Mucosa of stomach (tissue), 1 donor: ENCODE results near the gene LTO1.

Source experiments
- H3K27me3 ChIP-seq: one replicate; pipeline ENCODE4 v1.7.0; 2013; ENCODE audit warnings: mild to moderate bottlenecking, low read length; ENCODE audit not compliant: control insufficient read depth, insufficient read depth
- H3K36me3 ChIP-seq: one replicate; pipeline ENCODE4 v1.7.0; 2013; ENCODE audit warnings: low read length; ENCODE audit not compliant: control insufficient read depth, insufficient read depth
- H3K4me1 ChIP-seq: one replicate; pipeline ENCODE4 v1.7.0; 2013; ENCODE audit warnings: mild to moderate bottlenecking, low read length; ENCODE audit not compliant: control insufficient read depth, insufficient read depth
- H3K4me3 ChIP-seq: one replicate; pipeline ENCODE4 v1.7.0; 2013; ENCODE audit warnings: low read length
- H3K9ac ChIP-seq: one replicate; pipeline ENCODE4 v1.7.0; 2013; ENCODE audit warnings: mild to moderate bottlenecking, low read length, moderate library complexity
- H3K9me3 ChIP-seq: one replicate; pipeline ENCODE4 v1.7.0; 2013; ENCODE audit warnings: mild to moderate bottlenecking, low read length, moderate library complexity; ENCODE audit not compliant: control insufficient read depth
- donor health status: Pancreatic carcinoma.

Gene LTO1

GRCh38 chr11:69658626-69659450 is 16.3 kb downstream of the LTO1 start:
- peaks cover 11% of the 10 kb centered on the region for H3K4me1 ChIP-seq
- no peaks in the 10 kb centered on the region for H3K9me3 ChIP-seq
- H3K36me3 ChIP-seq: no peaks in the 10 kb centered on the region
- no peak overlapping the region for H3K9ac ChIP-seq
- no peaks in the 10 kb centered on the region for H3K27me3 ChIP-seq
- H3K4me3 ChIP-seq: no peak overlapping the region

DNA sequence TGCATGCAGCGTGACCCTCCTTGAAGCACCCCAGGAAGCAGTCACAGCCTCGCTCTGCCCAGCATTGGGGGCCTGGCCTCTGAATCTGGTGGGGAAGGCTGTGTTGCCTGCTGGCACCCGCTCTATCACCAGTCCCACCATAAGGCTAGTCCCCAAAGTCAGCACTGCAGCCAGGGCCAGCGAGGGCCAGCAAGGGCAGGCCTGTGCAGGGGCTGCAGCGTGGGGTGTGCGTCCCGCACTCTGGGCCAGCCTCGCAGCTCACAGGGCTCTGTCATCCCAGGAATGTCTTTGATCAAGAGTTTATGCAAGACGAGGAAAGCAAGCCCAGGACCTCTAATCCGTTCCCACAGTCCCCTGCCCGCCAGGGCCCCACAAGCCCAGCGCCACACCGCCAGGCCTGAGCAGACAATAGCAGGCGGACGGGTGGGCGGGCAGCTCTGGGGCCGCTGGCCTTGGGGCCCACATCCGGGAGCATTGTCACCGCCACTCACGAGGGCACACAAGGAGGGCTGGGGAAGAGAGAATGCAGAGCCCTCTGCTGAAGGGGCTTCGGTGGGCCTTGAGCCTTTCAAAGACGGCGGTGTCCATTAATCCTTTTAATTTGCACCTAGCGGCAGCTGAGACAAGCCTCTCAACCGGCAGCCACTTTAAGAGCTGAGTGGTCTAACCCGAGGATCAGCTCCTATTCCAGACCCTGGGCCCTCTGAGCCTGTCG is 17.1 kb downstream of the LTO1 start:
- H3K4me3 ChIP-seq: no peak overlapping the region
- H3K9ac ChIP-seq: no peak overlapping the region
- peaks cover 11% of the 10 kb centered on the region for H3K4me1 ChIP-seq
- no peaks in the 10 kb centered on the region for H3K9me3 ChIP-seq
- H3K36me3 ChIP-seq: no peaks in the 10 kb centered on the region
- H3K27me3 ChIP-seq: no peaks in the 10 kb centered on the region

- Histone ChIP-seq H3K36me3 (no peaks in the 10 kb centered on the region), H3K4me3 (no peak overlapping the region)
Measured at GRCh38 chr11:69657456-69657910, 17.7 kb downstream of the LTO1 start.

GRCh38 chr11:69656536-69657455 is 18.4 kb downstream of the LTO1 start:
- Histone ChIP-seq H3K36me3 (no peaks in the 10 kb centered on the region), H3K27me3 (no peaks in the 10 kb centered on the region), H3K9ac (no peak overlapping the region), H3K4me1 (peaks cover 11% of the 10 kb centered on the region), H3K9me3 (no peaks in the 10 kb centered on the region), H3K4me3 (no peak overlapping the region)

More at GRCh38 chr11:69657456-69657910, 17.7 kb downstream of the LTO1 start:
- Histone ChIP-seq H3K9me3 (no peaks in the 10 kb centered on the region), H3K4me1 (peaks cover 11% of the 10 kb centered on the region), H3K27me3 (no peaks in the 10 kb centered on the region), H3K9ac (no peak overlapping the region)

GRCh38 chr11:69655479-69656428 is 19.4 kb downstream of the LTO1 start:
- Histone ChIP-seq H3K4me3 (no peak overlapping the region), H3K27me3 (no peaks in the 10 kb centered on the region), H3K36me3 (no peaks in the 10 kb centered on the region), H3K4me1 (peaks cover 11% of the 10 kb centered on the region), H3K9ac (no peak overlapping the region), H3K9me3 (no peaks in the 10 kb centered on the region)

GRCh38 chr11:69654660-69655478 is 20.3 kb downstream of the LTO1 start:
- Histone ChIP-seq H3K4me3 (no peak overlapping the region), H3K36me3 (peaks cover 1% of the 10 kb centered on the region), H3K4me1 (peaks cover 11% of the 10 kb centered on the region), H3K9me3 (no peaks in the 10 kb centered on the region), H3K9ac (no peak overlapping the region), H3K27me3 (no peaks in the 10 kb centered on the region)

GRCh38 chr11:69654001-69654659 is 21.0 kb downstream of the LTO1 start:
- Histone ChIP-seq H3K27me3 (no peaks in the 10 kb centered on the region), H3K9me3 (no peaks in the 10 kb centered on the region), H3K4me3 (no peak overlapping the region), H3K9ac (no peak overlapping the region), H3K4me1 (peaks cover 11% of the 10 kb centered on the region), H3K36me3 (peaks cover 8% of the 10 kb centered on the region)

GRCh38 chr11:69653406-69653960 is 21.7 kb downstream of the LTO1 start:
- no peak overlapping the region for H3K4me3 ChIP-seq
- H3K4me1 ChIP-seq: peaks cover 11% of the 10 kb centered on the region
- H3K27me3 ChIP-seq: no peaks in the 10 kb centered on the region
- H3K9ac ChIP-seq: no peak overlapping the region
- H3K36me3 ChIP-seq: peaks cover 8% of the 10 kb centered on the region
- H3K9me3 ChIP-seq: no peaks in the 10 kb centered on the region

- Histone ChIP-seq H3K36me3 (peaks cover 8% of the 10 kb centered on the region), H3K9me3 (no peaks in the 10 kb centered on the region), H3K9ac (no peak overlapping the region), H3K27me3 (no peaks in the 10 kb centered on the region), H3K4me1 (peaks cover 11% of the 10 kb centered on the region), H3K4me3 (no peak overlapping the region)
Measured at GRCh38 chr11:69652999-69653398, 22.2 kb downstream of the LTO1 start.
